Thyroid gland (tissue), 4 donors: Measurements from ENCODE around the gene TMEM44.

ENCODE experiments used
- POLR2A ChIP-seq, 2 donors: fragments of 450-650 bp; IDR thresholded peaks; one replicate each; pipeline ENCODE4 v1.6.1; 2017; ENCODE audit warnings: antibody characterized with exemption in 2 of 2, mild to moderate bottlenecking in 2 of 2, moderate library complexity in 1 of 2
- TF ChIP-seq, protein P1 (sequence below), 6 experiments: fragments of 200-600 bp in 3 of 6; fragments of 450-650 bp in 3 of 6; sonication (generic) in 3 of 6; IDR thresholded peaks; one replicate each; pipeline ENCODE4 v1.5.1; 2016 to 2019; ENCODE audit warnings: antibody characterized with exemption in 6 of 6, mild to moderate bottlenecking in 2 of 6, inconsistent platforms in 1 of 6, moderate library complexity in 1 of 6

DNA sequence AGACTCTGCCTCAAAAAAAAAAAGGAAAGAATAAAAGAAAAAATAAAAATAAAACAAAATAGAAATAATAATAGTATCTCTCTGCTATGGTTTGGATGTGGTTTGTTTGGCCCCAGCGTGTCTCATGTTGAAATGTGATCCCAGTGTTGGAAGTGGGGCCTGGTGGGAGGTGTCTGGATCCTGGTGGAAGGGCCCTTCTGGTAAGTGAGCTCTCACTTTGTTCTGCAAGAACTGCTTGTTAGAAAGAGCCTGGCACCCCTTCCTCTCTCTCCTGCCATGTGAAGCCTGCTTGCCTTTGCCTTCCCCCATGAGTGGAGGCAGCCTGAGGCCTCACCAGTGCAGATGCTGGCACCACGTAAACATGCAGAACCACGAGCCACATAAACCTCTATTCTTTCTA, 26.3 kb downstream of the TMEM44 start:
- TF ChIP-seq POLR2A (IDR thresholded peaks at IDR 0.05) = no peak
- TF ChIP-seq, protein P1, sequence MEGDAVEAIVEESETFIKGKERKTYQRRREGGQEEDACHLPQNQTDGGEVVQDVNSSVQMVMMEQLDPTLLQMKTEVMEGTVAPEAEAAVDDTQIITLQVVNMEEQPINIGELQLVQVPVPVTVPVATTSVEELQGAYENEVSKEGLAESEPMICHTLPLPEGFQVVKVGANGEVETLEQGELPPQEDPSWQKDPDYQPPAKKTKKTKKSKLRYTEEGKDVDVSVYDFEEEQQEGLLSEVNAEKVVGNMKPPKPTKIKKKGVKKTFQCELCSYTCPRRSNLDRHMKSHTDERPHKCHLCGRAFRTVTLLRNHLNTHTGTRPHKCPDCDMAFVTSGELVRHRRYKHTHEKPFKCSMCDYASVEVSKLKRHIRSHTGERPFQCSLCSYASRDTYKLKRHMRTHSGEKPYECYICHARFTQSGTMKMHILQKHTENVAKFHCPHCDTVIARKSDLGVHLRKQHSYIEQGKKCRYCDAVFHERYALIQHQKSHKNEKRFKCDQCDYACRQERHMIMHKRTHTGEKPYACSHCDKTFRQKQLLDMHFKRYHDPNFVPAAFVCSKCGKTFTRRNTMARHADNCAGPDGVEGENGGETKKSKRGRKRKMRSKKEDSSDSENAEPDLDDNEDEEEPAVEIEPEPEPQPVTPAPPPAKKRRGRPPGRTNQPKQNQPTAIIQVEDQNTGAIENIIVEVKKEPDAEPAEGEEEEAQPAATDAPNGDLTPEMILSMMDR (IDR thresholded peaks at IDR 0.05) = no peak
